Left lung (tissue), 10 donors: ENCODE measurements around the gene ELL. TPM values are rescaled to one million over a fixed set of nuclear protein-coding genes. Genes with fewer than 3 reads are reported as not detected.

Experiments used
- ATAC-seq: fragments of 200-7000 bp; cut with Tn5 transposase; one replicate; pipeline ENCODE4 v1.9.1; 2020; ENCODE audit warnings: moderate library complexity
- DNase-seq, 4 donors: peaks; one replicate each; pipeline ENCODE4 v3.0.0-alpha.2; 2013 to 2020
- H3K27ac ChIP-seq, 2 donors: fragments of 200-600 bp; sonication (generic) in 1 of 2; one replicate each; pipeline versions ENCODE4 v1.5.0 to v1.8.0; 2020 to 2021
- H3K27me3 ChIP-seq, 2 donors: fragments of 200-600 bp; sonication (generic) in 1 of 2; one replicate each; pipeline versions ENCODE4 v1.5.0 to v1.8.0; 2020 to 2021
- H3K36me3 ChIP-seq, 2 donors: fragments of 200-600 bp; sonication (generic) in 1 of 2; one replicate each; pipeline versions ENCODE4 v1.5.0 to v1.8.0; 2020 to 2021
- H3K4me1 ChIP-seq, 2 donors: fragments of 200-600 bp; one replicate each; pipeline ENCODE4 v1.8.0; 2021
- H3K4me3 ChIP-seq, 2 donors: fragments of 200-600 bp; sonication (generic) in 1 of 2; one replicate each; pipeline versions ENCODE4 v1.5.0 to v1.8.0; 2020 to 2021; ENCODE audit warnings: mild to moderate bottlenecking in 1 of 2
- H3K9me3 ChIP-seq, 2 donors: fragments of 200-600 bp; sonication (generic) in 1 of 2; one replicate each; pipeline versions ENCODE4 v1.5.0 to v1.8.0; 2020 to 2021
- CTCF ChIP-seq, 2 donors: fragments of 200-600 bp; sonication (generic) in 1 of 2; IDR thresholded peaks; one replicate each; pipeline versions ENCODE4 v1.5.0 to v1.8.0; 2021; ENCODE audit warnings: antibody characterized with exemption in 2 of 2
- intact Hi-C, 2 donors: fragments of 100-400 bp; cut with DNase I; formaldehyde crosslinking; loops; one replicate each; pipeline versions ENCODE4 v1.11.2 to v1.14.2; 2022
- polyA plus RNA-seq, 6 donors: library from polyadenylated mRNA; unstranded; fragments of 120-200 nt; gene quantifications; one replicate each; pipeline ENCODE4 v1.2.1, GENCODE V29; 2013; ENCODE audit not compliant: insufficient read length in 6 of 6
- total RNA-seq, 2 donors: library from RNA; stranded (reverse); fragmentation: NEBNext Ultra II Directional; extraction: Animal tissue kit (Norgen Biotek cat#: 25700); gene quantifications; one replicate each; pipeline ENCODE4 v1.2.1, GENCODE V29; 2021
- donor health status: DM: no; HTN: yes; CAD: no.
- donor health status: DM: no; HTN: no; CAD: no.

Gene ELL
- total and polyA plus RNA-seq, 8 donors = 8.5 to 22.9 (median 9.9) TPM

GRCh38 chr19:18474366-18474887, 47.4 kb downstream of the ELL start:
- intact Hi-C loops = no loop called here
- Histone ChIP-seq H3K9me3 (no peaks in the 10 kb centered on the region), H3K36me3 (peaks cover 0 to 31% of the 10 kb centered on the region in 2 donors), H3K27ac (peak overlapping the region in 1 of 2 donors; percentile 95), H3K4me1 (peaks cover 13 to 79% of the 10 kb centered on the region in 2 donors), H3K4me3 (no peak overlapping the region), H3K27me3 (no peaks in the 10 kb centered on the region)
- no peak for TF ChIP-seq CTCF (IDR thresholded peaks at IDR 0.05)
- DNase-seq = peak in 1 of 4 donors; percentile 47
- no peak for ATAC-seq

- intact Hi-C loops = no loop called here
- ATAC-seq = no peak
- Histone ChIP-seq H3K9me3 (no peaks in the 10 kb centered on the region), H3K4me3 (no peak overlapping the region), H3K27me3 (no peaks in the 10 kb centered on the region), H3K36me3 (peaks cover 0 to 38% of the 10 kb centered on the region in 2 donors), H3K4me1 (peaks cover 6 to 79% of the 10 kb centered on the region in 2 donors), H3K27ac (peak overlapping the region in 1 of 2 donors; percentile 95)
- TF ChIP-seq CTCF (IDR thresholded peaks at IDR 0.05) = no peak
- DNase-seq = peak in 1 of 4 donors; percentile 51
Observed at GRCh38 chr19:18473706-18474087, 48.2 kb downstream of the ELL start.

GRCh38 chr19:18473003-18473705, 48.7 kb downstream of the ELL start:
- Histone ChIP-seq H3K4me3 (no peak overlapping the region), H3K4me1 (peaks cover under 1 to 79% of the 10 kb centered on the region in 2 donors), H3K27me3 (no peaks in the 10 kb centered on the region), H3K36me3 (peaks cover 0 to 40% of the 10 kb centered on the region in 2 donors), H3K9me3 (no peaks in the 10 kb centered on the region), H3K27ac (peak overlapping the region in 1 of 2 donors; percentile 95)
- ATAC-seq (no peak), DNase-seq (peak in 1 of 4 donors; percentile 53)
- intact Hi-C loops = no loop called here
- no peak for TF ChIP-seq CTCF (IDR thresholded peaks at IDR 0.05)

GRCh38 chr19:18470787-18471186, 51.1 kb downstream of the ELL start:
- Histone ChIP-seq H3K4me3 (no peak overlapping the region), H3K27me3 (no peaks in the 10 kb centered on the region), H3K36me3 (peaks cover 0 to 40% of the 10 kb centered on the region in 2 donors), H3K4me1 (peaks cover under 1 to 65% of the 10 kb centered on the region in 2 donors), H3K27ac (peak overlapping the region in 1 of 2 donors; percentile 55), H3K9me3 (no peaks in the 10 kb centered on the region)
- TF ChIP-seq CTCF (IDR thresholded peaks at IDR 0.05) = no peak
- intact Hi-C loops = no loop called here
- no peak for ATAC-seq
- DNase-seq = no peak

GRCh38 chr19:18469069-18469846, 52.6 kb downstream of the ELL start:
- Histone ChIP-seq H3K27me3 (no peaks in the 10 kb centered on the region), H3K27ac (no peak overlapping the region), H3K4me1 (peaks cover 15 to 65% of the 10 kb centered on the region in 2 donors), H3K4me3 (no peak overlapping the region), H3K9me3 (no peaks in the 10 kb centered on the region), H3K36me3 (peaks cover 0 to 56% of the 10 kb centered on the region in 2 donors)
- ATAC-seq (peak; percentile 55), DNase-seq (peak in 3 of 4 donors; percentile 55 to 92 (median 69))
- TF ChIP-seq CTCF (IDR thresholded peaks at IDR 0.05) = peak; percentile 65 to 86
- intact Hi-C loops = loop anchor here in 1 of 2 donors (10.0 kb wide), 1 partner anchor 96 kb away; no protein-coding TSS in a partner anchor
